HFFc6 (cell line): ENCODE data around the gene CHTF8. TPM values are rescaled to one million over a fixed set of nuclear protein-coding genes. Genes with fewer than 3 reads are reported as not detected.

Source experiments
- DNase-seq: peaks from one replicate; pipeline ENCODE4 v3.0.0-alpha.2; 2018
- H3K27ac Mint-ChIP-seq: 2 replicates; pipeline ENCODE4 v1.8.0; 2020; ENCODE audit warnings: mild to moderate bottlenecking, mixed read lengths
- H3K27me3 Mint-ChIP-seq: 2 replicates; pipeline ENCODE4 v1.8.0; 2021; ENCODE audit warnings: mild to moderate bottlenecking, moderate library complexity, mixed read lengths; ENCODE audit not compliant: insufficient read depth
- H3K36me3 Mint-ChIP-seq: 2 replicates; pipeline ENCODE4 v1.8.0; 2021; ENCODE audit warnings: low read depth, mixed read lengths
- H3K4me1 Mint-ChIP-seq: 2 replicates; pipeline ENCODE4 v1.8.0; 2020; ENCODE audit warnings: low read depth, mixed read lengths
- H3K4me3 Mint-ChIP-seq: 2 replicates; pipeline ENCODE4 v1.8.0; 2020; ENCODE audit warnings: mild to moderate bottlenecking, moderate library complexity, mixed read lengths
- H3K9me3 Mint-ChIP-seq: 2 replicates; pipeline ENCODE4 v1.8.0; 2020; ENCODE audit warnings: mild to moderate bottlenecking, mixed read lengths
- total RNA-seq, 6 experiments: library from RNA; stranded (reverse); fragmentation: NEBNext Ultra II Directional; extraction: Animal tissue kit (Norgen Biotek cat#: 25700); gene quantifications; 2 replicates in 1 of 6; 3 replicates in 5 of 6; pipeline ENCODE4 v1.2.3, GENCODE V29; 2021
- TF ChIP-seq, protein P1 (sequence below): fragments of 200-600 bp; sonication (generic); IDR thresholded peaks from 2 replicates; pipeline ENCODE4 v1.5.0; 2021; ENCODE audit warnings: antibody characterized with exemption, mild to moderate bottlenecking

Gene CHTF8
- total RNA-seq, 6 experiments from 2014 or later, result 103 to 149 (median 125) TPM

DNA sequence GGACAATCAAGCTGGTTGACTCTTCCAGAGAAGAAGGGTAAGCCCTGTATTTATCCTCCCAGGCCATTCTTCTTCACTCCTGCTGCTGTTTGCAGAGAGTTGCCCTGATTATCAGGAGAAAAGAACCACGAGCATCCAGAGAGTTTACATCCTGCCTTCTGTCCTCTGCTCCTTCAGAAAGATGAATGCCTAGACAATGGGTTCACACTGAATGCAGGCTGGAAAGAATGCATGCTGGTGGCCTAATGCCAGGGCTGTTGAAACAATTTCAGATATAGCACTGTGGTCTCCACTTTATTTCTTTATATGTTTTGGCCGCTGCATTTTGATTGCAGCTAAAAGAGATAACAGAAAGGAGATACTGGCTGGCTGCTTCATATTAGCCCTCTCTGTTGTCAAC, 48.1 kb downstream of the CHTF8 start:
- no peaks in the 10 kb centered on the region for H3K9me3 Mint-ChIP-seq
- no peaks in the 10 kb centered on the region for H3K27me3 Mint-ChIP-seq
- TF ChIP-seq, protein P1, sequence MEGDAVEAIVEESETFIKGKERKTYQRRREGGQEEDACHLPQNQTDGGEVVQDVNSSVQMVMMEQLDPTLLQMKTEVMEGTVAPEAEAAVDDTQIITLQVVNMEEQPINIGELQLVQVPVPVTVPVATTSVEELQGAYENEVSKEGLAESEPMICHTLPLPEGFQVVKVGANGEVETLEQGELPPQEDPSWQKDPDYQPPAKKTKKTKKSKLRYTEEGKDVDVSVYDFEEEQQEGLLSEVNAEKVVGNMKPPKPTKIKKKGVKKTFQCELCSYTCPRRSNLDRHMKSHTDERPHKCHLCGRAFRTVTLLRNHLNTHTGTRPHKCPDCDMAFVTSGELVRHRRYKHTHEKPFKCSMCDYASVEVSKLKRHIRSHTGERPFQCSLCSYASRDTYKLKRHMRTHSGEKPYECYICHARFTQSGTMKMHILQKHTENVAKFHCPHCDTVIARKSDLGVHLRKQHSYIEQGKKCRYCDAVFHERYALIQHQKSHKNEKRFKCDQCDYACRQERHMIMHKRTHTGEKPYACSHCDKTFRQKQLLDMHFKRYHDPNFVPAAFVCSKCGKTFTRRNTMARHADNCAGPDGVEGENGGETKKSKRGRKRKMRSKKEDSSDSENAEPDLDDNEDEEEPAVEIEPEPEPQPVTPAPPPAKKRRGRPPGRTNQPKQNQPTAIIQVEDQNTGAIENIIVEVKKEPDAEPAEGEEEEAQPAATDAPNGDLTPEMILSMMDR, result no peak
- no peak for DNase-seq
- no peaks in the 10 kb centered on the region; the same call in 1 of the 2 replicates for H3K36me3 Mint-ChIP-seq
- H3K4me1 Mint-ChIP-seq, result peaks cover 22% of the 10 kb centered on the region
- H3K4me3 Mint-ChIP-seq, result no peak overlapping the region
- H3K27ac Mint-ChIP-seq, result no peak overlapping the region; the same call in 1 of the 2 replicates

DNA sequence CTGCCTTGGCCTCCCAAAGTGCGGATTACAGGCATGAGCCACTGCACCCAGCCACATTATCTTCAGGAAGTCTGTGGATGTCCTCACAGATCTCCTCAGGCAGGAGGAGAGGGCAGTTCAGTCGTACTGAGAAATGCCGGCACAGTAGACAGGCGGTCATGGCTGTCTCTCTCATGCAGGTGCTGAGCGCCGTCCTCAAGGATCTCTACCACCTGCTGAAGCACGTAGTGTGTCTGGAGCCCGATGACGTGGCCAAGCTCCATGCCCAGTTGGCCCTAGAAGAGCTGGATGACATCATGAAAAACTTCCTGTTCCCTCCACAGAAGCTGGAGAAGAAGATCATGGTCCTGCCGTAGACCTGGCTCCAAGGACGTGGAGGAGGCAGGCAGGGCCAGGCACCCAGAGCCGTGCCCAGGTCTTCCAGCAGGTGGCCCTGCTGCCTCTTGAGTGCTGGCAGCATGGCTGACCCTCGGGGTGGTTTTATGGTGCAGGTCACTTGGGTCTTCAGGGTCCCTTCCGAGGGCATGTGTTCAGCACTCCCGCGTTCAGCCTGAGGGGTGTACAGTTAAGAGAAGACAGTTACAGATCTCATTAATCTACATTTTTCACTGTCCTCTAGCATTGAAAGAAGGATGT, 49.0 kb downstream of the CHTF8 start:
- H3K27ac Mint-ChIP-seq, result no peak overlapping the region; the same call in 1 of the 2 replicates
- TF ChIP-seq, protein P1, result peak; percentile 35; the same call in 1 of the 2 replicates
- H3K27me3 Mint-ChIP-seq, result no peaks in the 10 kb centered on the region
- peaks cover 16% of the 10 kb centered on the region for H3K4me1 Mint-ChIP-seq
- no peaks in the 10 kb centered on the region; the same call in 1 of the 2 replicates for H3K36me3 Mint-ChIP-seq
- H3K4me3 Mint-ChIP-seq, result no peak overlapping the region
- no peak for DNase-seq
- no peaks in the 10 kb centered on the region for H3K9me3 Mint-ChIP-seq

DNA sequence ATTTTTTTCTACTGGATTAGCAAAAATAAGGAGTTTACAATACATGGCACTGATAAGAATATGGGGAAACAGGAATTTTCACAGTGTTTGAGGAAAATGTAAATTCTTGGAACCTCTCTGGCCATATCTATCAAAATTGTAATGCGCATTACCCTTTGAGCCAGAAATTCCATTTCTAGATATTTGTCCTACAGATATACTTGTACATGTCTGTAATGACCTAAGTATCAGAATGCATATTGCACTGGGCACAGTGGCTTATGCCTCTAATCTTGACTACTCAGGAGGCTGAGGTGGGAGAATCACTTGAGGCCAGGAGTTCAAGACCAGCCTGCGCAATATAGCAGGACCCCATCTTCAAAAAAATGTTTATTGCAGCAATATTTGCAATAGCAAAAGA, 52.7 kb downstream of the CHTF8 start:
- DNase-seq, result no peak
- H3K27me3 Mint-ChIP-seq, result no peaks in the 10 kb centered on the region; the same call in 1 of the 2 replicates
- no peak overlapping the region for H3K27ac Mint-ChIP-seq
- TF ChIP-seq, protein P1, result no peak
- no peak overlapping the region for H3K4me3 Mint-ChIP-seq
- H3K9me3 Mint-ChIP-seq, result no peaks in the 10 kb centered on the region
- H3K36me3 Mint-ChIP-seq, result no peaks in the 10 kb centered on the region
- H3K4me1 Mint-ChIP-seq, result peaks cover 12% of the 10 kb centered on the region

DNA sequence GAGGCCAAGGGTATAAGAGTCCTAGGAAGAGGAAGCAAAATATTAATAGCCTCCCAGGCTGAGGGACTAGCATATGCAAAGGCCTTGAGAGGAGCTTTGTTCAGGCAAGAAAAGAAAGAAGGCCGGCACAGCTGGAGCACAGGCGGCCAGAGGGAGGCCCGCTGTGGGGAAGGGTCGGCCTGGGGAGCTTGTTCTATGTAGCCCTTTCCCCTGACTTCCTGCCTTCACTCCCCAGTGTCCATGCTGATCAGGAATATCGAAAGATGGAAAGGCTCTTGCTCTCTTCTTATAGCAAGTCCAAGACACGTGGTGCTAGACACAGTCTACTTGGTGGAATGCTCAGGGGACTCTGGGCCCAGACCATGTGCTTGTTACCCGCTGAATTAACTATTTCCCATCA, 54.3 kb downstream of the CHTF8 start:
- no peak overlapping the region for H3K27ac Mint-ChIP-seq
- TF ChIP-seq, protein P1, result no peak
- no peaks in the 10 kb centered on the region; the same call in 1 of the 2 replicates for H3K27me3 Mint-ChIP-seq
- H3K4me3 Mint-ChIP-seq, result no peak overlapping the region
- no peaks in the 10 kb centered on the region for H3K36me3 Mint-ChIP-seq
- no peaks in the 10 kb centered on the region for H3K9me3 Mint-ChIP-seq
- H3K4me1 Mint-ChIP-seq, result peaks cover 7% of the 10 kb centered on the region
- no peak for DNase-seq

DNA sequence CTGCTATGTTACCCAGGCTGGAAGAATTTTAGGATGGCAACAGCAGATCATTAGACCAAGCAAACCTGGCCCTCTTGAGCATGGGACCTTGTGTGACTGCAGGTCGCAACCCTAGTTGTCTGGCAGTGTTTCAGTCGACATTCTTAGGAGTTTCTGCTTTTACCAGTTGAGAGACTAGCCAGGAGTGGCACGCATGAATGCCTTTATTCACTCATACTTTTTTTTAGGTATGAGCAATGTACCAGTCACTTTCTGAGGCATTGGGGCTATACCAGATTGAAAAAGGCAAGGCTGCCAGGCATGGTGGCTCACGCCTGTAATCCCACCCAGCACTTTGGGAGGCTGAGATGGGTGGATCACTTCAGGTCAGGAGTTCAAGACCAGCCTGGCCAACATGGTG, 55.1 kb downstream of the CHTF8 start:
- no peak overlapping the region for H3K4me3 Mint-ChIP-seq
- H3K36me3 Mint-ChIP-seq, result no peaks in the 10 kb centered on the region
- TF ChIP-seq, protein P1, result no peak
- no peak overlapping the region for H3K27ac Mint-ChIP-seq
- H3K4me1 Mint-ChIP-seq, result peaks cover 15% of the 10 kb centered on the region
- no peaks in the 10 kb centered on the region for H3K9me3 Mint-ChIP-seq
- DNase-seq, result peak; percentile 34
- H3K27me3 Mint-ChIP-seq, result no peaks in the 10 kb centered on the region; the same call in 1 of the 2 replicates
